Measurements from ENCODE around the gene PDZD7. TPM values are rescaled to one million over a fixed set of nuclear protein-coding genes. Genes with fewer than 3 reads are reported as not detected.

The PDZD7 gene
- total and polyA plus RNA-seq, 4 donors = 0.09 to 1.3 (median 0.55) TPM

GRCh38 chr10:101075775-101076174 lies 44.8 kb upstream of the PDZD7 start:
- WGBS, 2 donors = 11 to 13% methylated on average over 4 of the region's 4 CpGs
- Histone ChIP-seq H3K9me3 (ENCODE audit: control insufficient read depth in 4 of 4, insufficient read depth in 3 of 4, low read length in 3 of 4) (peaks cover 0 to 5% (median 0%) of the 10 kb centered on the region in 4 donors), H3K27ac (ENCODE audit: low read depth in 1 of 2, low read length in 1 of 2) (no peak overlapping the region), H3K9ac (ENCODE audit: insufficient read depth in 1 of 2, low read length in 2 of 2) (no peak overlapping the region), H3K36me3 (ENCODE audit: control insufficient read depth in 4 of 4, insufficient read depth in 4 of 4, low read length in 4 of 4) (no peaks in the 10 kb centered on the region), H3K4me1 (ENCODE audit: control insufficient read depth in 5 of 5, insufficient read depth in 5 of 5, low read length in 5 of 5) (peaks cover 0 to 6% (median 4%) of the 10 kb centered on the region in 5 donors), H3K4me3 (no peak overlapping the region), H3K27me3 (ENCODE audit: control insufficient read depth in 3 of 3, insufficient read depth in 3 of 3, low read length in 2 of 3) (peaks cover 4 to 48% (median 23%) of the 10 kb centered on the region in 3 donors)
- ATAC-seq (ENCODE audit: insufficient read depth, low FRiP score) (no peak), DNase-seq (no peak)
- TF ChIP-seq CTCF (IDR thresholded peaks at IDR 0.05; ENCODE audit: control extremely low read depth, extremely low read depth) = no peak

- Histone ChIP-seq H3K36me3 (ENCODE audit: control insufficient read depth in 4 of 4, insufficient read depth in 4 of 4, low read length in 4 of 4) (no peaks in the 10 kb centered on the region), H3K27me3 (ENCODE audit: control insufficient read depth in 3 of 3, insufficient read depth in 3 of 3, low read length in 2 of 3) (peaks cover 4 to 45% (median 23%) of the 10 kb centered on the region in 3 donors), H3K9ac (ENCODE audit: insufficient read depth in 1 of 2, low read length in 2 of 2) (no peak overlapping the region), H3K27ac (ENCODE audit: low read depth in 1 of 2, low read length in 1 of 2) (no peak overlapping the region), H3K4me1 (ENCODE audit: control insufficient read depth in 5 of 5, insufficient read depth in 5 of 5, low read length in 5 of 5) (peaks cover 0 to 5% (median 0%) of the 10 kb centered on the region in 5 donors), H3K4me3 (no peak overlapping the region), H3K9me3 (ENCODE audit: control insufficient read depth in 4 of 4, insufficient read depth in 3 of 4, low read length in 3 of 4) (peaks cover 0 to 5% (median 0%) of the 10 kb centered on the region in 4 donors)
- ATAC-seq (ENCODE audit: insufficient read depth, low FRiP score) (no peak), DNase-seq (no peak)
- 9 to 13% methylated on average over 13 of the region's 13 CpGs for WGBS, 2 donors
- TF ChIP-seq CTCF (IDR thresholded peaks at IDR 0.05; ENCODE audit: control extremely low read depth, extremely low read depth) = no peak
These were observed 42.7 kb upstream of the PDZD7 start for GRCh38 chr10:101073631-101074030.

GRCh38 chr10:101072923-101073322 lies 42.0 kb upstream of the PDZD7 start:
- Histone ChIP-seq H3K36me3 (ENCODE audit: control insufficient read depth in 4 of 4, insufficient read depth in 4 of 4, low read length in 4 of 4) (no peaks in the 10 kb centered on the region), H3K27me3 (ENCODE audit: control insufficient read depth in 3 of 3, insufficient read depth in 3 of 3, low read length in 2 of 3) (peaks cover 4 to 40% (median 23%) of the 10 kb centered on the region in 3 donors)
- WGBS, 2 donors = 61 to 66% methylated on average over 9 of the region's 9 CpGs

More at GRCh38 chr10:101072923-101073322, 42.0 kb upstream of the PDZD7 start:
- TF ChIP-seq CTCF (IDR thresholded peaks at IDR 0.05; ENCODE audit: control extremely low read depth, extremely low read depth) = no peak
- no peak for DNase-seq
- Histone ChIP-seq H3K4me1 (ENCODE audit: control insufficient read depth in 5 of 5, insufficient read depth in 5 of 5, low read length in 5 of 5) (peaks cover 0 to 5% (median 0%) of the 10 kb centered on the region in 5 donors), H3K9ac (ENCODE audit: insufficient read depth in 1 of 2, low read length in 2 of 2) (no peak overlapping the region), H3K4me3 (no peak overlapping the region), H3K9me3 (ENCODE audit: control insufficient read depth in 4 of 4, insufficient read depth in 3 of 4, low read length in 3 of 4) (peaks cover 0 to 5% (median 0%) of the 10 kb centered on the region in 4 donors), H3K27ac (ENCODE audit: low read depth in 1 of 2, low read length in 1 of 2) (no peak overlapping the region)
- ATAC-seq (ENCODE audit: insufficient read depth, low FRiP score) = no peak

Measured in lung (tissue), 12 donors.